ENCODE results near the gene PKM.

The PKM gene

DNA sequence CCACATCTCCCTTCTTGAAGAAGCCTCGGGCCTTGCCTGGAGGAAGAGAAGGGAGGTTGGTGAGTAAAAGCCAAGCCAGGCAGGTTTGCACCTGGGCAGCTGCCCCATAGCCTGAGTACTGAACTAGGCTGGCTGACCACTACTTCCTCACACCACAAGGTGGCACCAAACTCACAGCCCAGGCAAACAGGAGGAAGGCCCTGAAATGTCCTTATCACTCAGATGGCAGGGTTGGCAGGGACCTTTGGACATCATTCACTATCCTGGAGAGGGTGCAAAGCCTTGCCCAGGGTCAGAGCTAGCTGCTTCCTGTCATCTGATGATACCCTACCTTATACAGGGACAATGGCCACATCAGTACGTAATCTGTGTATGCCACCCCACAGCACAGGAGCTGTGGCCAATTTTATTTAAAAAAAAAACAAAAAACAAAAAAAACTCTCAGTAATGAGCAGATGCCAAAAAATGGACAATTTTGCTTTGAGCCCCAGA lies 31.2 kb downstream of the PKM start:
- DNase-seq, result peak; percentile 45 to 51 (median 48)

DNA sequence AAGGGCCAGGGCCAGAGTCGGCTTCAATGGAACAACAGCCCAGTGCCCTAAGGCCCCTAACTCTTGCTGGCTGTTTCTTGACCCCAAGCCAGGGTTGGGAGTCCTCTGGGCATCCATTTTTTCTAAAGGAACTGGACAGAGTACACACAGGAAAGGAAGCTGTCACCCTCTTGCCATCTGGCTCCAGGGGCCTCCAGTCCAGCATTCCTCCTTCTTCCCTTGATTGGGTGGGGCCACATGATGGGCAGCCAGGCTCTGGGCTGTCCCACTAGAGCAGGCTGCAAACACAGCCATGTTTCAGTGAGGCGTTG lies 31.8 kb downstream of the PKM start:
- DNase-seq, result no peak

DNA sequence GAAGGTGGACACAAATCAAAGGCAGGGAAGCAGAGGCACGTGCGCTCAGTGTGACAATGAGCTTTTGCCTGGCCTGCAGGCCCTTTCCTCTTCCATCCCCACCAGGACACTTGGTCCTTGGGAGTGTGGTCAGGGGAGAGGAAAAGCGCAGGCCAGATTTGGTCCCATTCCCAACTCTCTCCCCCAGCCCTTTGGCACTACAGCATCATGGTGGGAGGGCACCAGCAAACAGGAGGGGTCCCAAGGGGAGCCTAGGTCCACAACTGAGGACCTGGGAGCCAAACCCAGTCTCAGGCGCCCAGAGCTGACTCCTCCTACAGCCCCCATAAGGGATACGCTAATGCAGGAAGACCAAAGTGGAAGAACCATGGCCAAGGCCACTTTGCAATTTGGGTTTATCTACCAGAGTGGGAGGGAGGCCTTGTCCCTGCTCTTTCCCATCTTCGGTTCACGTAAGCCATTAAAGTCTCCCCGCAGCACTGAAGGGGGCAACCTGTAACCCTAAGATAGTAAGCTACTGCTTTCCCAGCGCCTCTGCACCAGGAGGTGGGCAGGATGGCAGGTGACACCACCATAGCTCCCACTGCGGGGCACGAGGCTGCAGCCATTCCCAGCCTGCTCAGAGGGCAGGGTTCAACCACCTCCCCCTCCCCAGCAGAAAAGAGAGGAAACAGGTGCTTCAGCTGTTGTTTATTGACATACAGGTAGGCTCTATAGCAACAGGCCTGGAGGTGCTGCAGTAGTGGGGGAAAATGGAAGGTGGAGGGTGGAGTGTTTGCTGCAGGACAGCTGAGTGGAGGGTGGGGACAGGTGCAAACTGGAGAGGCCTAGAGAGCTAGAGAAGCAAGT lies 32.4 kb downstream of the PKM start:
- no peak for DNase-seq

DNA sequence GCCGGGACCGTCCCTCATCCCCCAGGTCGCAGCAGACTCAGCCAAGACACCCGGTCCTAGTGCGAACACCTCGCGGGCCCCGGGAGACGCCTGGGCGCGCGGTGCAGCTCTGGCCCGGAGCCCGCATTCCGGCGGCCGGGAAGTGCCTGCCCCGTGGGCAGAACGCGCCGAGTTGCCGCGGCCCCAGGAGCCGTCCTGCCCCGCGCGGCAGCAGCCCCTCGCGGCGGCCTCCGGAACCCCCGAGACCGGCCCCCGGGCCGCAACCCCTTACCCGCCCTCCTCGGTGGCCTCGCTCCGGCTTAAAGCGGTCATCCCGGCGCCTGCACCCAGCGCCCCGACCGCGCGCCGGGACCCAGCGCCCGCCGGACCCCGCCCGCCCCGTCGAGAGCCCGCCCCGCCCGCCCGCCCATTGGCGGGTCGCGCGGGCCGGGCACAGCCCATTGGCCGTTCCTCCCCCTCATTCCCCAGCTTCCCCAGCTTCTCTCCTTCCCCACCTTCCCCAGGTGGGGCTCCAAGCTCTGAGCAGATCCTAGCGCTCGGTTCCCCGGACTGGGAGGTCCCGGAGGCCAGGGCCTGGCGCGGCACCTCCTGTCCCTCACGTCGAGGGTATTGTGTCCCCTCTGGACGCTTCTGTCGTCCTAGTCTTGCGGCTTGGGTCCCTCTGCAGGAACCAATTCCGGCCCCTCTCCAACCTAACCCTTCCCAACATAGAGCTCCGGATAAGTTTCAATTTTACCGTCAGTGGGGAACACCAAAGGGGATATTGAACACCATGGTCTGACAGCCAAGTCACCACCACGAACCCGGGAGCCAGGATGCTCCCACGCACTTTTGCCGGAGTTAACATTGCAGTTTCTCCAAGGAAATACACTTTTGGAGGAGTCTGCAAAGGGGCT lies 33.3 kb downstream of the PKM start, which contains the start of gene GRAMD2A:
GRAMD2A (minus strand) TSS at position 328 of the 896 bp plus-strand sequence.
- peak in 1 of 4 experiments; percentile 18 for DNase-seq

DNA sequence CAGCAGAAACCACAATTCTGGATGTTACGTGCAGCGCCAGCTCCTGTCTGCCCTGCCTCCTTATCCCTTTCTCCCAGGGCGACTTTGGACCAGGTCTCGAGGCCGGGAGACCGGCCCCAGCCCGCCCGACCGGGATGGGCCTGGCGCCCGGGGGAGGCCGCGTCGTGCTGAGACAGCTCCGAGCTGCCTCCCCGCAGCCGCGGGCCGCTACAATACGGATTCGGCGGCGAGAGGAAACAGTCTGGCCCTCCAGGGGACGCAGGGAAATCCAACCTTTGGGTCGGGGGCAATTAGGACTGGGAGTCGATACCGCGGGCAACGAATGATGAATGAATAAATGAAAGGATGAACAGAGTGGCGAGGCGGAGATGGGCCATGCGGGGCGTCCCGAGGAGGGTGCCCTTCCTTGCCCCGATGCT lies 33.9 kb downstream of the PKM start:
- DNase-seq, result no peak

DNA sequence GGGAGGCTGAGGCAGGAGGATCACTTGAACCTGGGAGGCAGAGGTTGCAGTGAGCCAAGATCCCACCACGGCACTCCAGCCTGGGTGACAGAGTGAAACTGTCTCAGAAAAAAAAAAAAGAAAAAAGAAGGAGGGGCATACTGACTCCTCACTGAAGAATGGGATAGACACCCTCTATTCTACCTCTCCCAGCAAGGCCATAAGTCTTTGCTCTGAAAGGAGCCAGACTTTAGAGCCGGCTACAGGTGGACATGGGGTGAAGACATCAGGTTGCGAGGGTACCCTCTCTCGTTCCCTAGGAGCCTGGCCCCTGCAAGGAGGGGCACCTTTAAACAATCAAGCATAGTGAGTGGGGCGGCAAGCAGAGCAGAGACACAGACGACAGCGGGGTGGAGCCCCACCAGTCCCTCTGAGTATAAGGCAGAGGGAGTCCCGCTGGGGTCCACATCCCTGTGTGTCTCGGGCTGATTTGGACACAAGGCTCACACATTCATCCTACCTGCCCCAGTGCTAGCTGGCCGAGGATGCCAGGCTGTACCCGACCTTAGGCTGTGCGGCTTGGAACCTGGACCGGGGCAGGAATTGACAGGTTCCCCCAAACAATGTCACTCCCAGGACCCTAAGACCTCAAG lies 34.5 kb downstream of the PKM start:
- no peak for DNase-seq

DNA sequence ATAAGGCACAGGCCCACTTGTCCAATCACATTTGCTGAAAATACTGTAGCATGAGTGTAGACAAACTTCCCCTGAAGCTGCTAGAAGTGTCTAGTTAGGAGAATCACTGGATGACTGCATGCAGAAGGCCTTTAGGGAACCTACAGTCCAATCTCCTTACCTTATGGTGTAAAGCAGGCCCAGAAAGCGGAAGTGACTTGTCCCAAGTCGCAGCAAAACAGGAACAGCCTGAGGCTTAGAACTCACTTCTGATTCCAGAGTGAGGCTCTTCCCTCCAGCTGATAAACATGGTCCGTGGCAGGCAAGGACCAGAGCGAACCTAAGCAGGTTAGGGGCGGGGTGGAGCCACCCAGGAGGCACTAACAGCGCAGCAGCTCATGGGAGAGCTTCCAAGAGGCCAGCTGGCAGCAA lies 35.9 kb downstream of the PKM start:
- DNase-seq, result no peak

DNA sequence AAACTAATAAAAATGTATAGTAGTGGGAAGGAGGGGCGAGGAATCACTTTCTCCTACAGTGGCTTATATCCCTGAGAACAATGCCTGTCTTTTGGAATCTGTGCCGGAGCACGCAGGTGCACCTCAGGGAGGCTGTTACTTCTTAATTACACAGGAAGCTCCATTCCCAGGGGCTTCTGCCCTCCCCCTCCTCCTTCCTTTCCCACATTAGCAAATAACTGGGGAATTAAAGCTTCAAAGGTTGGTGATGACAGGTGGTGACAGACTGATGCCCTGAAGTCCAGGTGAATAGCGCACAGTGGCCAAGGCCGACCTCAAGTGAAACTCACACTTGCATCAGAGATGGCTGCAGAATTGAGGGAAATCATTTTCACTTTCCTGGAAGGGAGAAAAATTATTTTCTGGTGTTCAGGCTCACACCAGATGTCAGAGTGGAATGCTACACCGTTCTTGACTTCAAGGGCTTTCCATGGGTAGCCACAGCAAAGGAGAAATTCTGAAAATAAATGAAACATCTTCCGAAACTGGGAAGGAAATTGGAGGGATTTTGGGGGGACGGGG lies 37.1 kb downstream of the PKM start:
- no peak for DNase-seq

DNA sequence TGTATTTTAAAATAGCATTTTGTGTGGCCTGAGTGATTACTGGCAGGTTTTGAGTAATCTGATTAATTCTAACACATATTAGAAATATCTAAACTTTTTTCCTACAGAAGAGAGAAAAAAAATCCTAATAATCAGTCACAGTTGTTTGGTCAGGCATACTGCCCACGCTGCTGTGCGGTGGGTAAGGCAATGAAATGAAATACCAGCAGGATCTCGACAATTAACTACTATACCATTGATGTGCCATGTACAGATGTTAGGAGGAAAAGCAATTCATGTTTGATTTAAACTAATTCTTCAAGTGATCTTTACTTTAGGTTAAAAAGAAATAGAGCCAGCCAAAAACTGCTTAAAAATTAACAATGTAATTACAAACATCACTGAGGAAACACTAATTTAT lies 38.6 kb downstream of the PKM start:
- no peak for DNase-seq

DNA sequence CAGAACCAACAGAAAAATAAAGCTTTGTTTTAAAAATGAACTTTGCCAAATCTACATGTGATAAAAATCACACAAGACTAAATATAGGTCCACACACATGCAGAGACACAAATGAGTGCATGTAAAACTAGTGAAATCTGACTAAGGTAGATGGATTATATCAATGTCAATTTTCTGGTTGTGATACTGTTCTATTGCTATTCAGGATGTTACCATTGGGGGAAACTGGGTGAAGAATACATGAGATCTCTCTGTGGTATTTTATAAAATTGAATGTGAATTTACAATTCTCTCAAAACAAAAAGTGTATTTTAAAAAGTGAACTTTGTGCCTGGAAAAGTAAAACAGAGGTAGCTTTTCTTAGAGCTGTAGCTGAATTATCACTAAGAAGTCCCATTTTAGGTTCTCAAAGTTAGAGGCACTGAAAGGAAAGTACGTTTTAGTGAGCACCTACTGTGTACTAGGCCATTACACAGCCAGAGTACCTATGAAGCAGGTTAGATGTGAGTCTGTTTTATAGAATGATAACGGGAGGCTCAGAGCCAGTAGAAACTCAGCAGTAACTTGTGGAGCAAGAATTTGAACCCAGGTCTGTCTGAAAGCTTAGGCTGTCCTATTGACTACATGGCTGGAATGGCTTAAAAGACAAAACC lies 41.6 kb downstream of the PKM start:
- no peak for DNase-seq

DNA sequence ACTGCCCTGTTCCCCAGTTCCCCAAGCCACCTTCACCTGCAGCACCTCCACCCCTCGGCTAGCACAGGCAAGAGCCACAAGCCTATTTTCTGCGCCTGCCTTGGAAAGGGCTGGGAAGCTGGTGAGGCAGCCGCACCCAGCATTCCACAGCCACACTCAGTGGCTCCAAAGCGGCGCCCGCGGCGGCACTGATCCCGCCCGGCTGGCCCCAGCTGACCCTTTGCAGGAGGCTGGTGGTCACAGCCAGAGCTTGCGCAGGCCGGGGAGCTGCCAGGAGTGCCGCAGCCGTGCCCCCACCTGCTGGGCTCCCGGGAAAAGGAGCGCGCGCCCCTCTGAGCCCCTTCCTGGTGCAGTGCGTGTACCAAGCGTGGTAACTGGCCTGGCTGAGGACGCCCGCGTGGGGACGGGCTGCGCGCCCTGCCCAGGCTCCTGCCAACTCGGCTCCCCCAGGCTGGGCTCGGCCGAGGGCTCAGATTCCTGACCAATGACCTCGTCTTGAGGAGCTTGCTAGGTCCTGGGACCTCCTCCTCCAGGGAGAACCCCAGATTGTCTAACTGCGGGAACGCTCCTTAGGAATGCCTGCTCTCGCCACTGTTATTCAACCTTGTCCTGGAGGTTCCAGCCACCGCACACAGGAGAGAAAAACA lies 46.7 kb downstream of the PKM start:
- DNase-seq, result no peak

DNA sequence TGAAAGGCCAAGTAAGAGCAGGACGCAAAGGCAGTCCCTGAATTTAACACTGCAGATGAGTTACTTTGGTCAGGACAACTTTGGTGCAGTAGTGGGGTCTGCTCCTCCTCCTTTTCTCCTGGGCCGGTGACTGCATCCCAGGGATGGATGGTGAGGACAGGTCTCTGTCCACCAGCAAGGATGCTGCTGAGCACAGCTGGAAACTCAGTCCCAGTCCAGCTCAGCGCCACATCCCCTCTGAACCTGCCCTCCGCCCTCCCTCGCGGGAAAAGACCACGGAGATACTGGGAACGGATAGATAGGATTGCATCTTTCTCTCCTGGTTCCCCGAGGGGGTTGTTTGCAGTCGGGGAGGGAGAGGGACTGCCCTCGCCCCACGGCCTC lies 47.2 kb downstream of the PKM start:
- DNase-seq, result no peak

DNA sequence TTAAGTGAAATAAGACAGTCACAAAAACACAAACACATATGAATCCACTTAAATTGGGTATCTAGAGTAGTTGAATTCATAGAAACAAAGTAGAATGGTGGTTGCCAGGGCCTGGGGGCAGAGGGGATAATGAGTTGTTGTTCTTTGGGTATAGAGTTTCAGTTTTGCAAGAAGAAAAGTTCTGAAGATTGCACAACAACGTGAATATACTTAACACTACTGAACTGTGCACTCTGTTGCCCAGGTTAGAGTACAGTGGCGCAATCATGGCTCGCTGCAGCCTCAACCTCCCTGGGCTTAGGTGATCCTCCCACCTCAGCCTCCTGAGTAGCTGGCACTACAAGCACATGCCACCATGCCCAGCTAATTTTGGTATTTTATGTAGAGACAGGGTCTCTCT lies 48.3 kb downstream of the PKM start:
- no peak for DNase-seq

DNA sequence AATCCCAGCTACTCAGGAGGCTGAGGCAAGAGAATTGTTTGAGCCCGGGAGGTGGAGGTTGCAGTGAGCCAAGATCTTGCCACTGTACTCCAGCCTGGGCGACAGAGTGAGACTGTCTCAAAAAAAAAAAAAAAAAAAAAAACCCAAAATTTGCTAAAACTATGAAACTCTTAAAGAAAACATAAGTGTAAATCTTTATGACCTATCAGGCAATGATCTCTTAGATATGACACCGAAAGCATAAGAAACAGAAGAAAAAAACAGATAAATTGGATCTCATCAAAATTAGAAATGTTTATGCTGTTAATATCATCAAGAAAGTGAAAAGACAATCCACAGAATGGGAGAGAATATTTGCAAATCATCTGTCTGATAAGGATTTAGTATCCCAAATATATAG lies 48.7 kb downstream of the PKM start:
- no peak for DNase-seq

DNA sequence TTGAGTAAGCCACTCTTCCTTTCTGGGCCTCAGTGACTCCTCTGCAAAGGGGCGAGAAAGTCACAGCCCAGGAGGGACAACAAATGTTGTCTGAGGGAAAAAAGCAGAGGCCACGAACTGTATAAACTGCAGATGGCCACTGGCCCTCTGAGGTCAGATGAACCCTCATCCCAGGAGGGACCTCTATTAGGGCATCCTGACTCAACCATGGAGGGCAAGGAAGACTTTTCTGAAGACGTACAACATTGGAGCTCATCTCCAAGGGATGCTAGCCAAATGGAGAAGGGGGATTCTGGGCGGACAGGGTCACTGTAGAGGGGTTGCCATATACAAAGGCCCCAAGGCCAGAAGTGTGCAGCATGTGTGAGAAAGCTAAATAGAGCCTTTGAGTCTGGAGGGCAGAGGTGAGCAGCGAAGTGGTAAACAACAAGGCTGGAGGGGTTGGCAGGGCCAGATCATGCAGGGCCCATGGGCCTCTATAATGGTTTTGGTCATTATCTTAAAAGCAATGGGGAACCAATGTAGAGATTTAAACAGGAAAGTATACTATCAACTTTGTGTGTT lies 50.1 kb downstream of the PKM start:
- no peak for DNase-seq

DNA sequence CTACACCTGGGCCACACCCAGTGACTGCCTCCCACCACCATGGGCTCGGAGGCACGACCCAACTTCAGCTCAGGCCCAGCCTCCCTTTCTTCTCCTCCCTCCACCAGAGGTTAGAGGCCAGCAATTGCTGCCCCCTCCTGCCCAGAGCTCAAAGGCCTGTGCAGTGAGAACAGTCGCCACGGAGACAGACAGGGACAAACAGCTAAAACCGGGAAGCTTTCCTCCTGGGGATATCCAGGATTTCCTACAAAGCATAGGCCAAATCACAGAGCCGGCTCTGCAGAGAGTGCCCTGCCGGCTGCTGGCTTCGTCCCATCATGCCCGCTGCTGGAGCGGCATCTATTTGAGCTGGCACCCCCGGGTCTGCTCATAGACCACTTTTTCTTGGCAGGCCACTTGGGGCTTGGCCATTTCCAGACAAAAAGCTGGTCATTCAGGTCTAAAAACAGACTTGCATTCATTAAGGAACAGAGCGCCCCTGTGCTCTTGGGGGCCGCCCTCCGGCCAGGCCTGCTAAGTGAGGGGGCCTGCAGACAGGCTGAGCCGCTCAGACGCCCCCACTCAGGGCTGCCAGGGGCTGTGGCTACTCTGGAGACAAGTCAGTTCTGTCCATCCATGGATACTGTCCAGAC lies 50.9 kb downstream of the PKM start:
- DNase-seq, result no peak

DNA sequence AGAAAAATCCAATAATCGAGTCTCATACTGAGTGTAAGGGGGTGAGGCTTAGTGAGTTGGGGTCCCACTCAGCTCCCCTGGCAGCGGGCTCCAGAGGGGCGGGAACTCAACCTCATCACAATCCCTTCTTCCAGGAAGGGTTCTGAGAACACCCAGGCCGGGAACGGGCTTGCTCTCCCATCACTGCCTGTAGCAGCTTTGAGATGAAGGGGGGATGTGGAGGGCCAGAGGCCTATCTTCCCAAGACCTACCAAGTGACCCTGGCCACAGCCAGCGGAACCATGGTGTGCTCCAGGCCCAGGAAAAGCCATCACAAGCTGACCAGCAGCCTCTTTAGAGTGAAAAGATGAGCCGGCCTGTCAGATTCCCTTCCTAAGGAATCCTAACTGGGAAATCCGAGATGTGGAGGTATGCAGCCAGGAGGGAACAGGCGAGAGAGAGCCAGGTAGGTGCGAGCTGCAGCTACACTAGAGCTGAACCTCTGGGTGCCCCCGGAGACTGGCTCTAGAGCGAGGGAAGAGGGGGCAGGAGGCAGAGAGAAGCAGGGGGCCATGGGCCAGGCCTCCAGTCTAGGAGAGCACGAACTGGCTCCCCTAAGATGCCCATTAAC lies 51.9 kb downstream of the PKM start:
- no peak for DNase-seq

DNA sequence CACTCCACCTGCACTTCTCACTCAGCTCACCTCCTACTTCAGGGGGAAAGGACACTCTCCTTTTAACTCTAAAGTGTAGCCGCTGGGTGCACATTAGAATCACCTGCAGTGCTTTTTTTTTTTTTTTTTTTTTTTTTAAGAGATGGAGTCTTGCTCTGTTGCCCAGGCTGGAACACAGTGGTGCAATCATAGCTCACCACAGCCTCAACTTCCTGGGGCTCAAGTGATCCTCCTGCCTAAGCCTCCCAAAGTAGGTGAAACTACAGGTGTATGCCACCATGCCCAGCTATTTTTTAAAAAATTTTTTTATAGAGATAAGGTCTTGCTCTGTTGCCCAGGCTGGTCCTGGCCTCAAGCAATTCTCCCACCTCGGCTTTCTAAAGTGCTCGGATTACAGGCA lies 54.2 kb downstream of the PKM start:
- DNase-seq, result no peak

DNA sequence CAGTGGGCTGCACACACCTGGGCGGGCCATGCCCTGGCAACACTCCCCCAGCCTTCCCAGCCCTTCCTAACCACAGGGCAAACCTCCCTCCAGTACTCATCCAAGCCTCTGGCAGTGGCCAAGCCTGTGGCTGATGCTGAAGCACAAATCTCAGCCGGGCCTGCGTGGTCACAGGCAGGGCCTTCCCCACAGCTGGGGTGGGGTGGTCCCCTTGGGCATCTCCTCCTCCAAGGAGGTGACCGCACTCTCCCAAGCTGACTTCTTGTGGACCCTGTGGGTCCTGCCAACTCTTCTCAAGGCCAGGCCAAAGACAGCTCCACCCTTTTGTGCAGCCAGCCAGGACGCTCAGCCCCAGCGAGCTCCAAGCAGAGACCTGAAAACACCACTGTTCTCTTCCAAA lies 54.8 kb downstream of the PKM start:
- no peak for DNase-seq

DNA sequence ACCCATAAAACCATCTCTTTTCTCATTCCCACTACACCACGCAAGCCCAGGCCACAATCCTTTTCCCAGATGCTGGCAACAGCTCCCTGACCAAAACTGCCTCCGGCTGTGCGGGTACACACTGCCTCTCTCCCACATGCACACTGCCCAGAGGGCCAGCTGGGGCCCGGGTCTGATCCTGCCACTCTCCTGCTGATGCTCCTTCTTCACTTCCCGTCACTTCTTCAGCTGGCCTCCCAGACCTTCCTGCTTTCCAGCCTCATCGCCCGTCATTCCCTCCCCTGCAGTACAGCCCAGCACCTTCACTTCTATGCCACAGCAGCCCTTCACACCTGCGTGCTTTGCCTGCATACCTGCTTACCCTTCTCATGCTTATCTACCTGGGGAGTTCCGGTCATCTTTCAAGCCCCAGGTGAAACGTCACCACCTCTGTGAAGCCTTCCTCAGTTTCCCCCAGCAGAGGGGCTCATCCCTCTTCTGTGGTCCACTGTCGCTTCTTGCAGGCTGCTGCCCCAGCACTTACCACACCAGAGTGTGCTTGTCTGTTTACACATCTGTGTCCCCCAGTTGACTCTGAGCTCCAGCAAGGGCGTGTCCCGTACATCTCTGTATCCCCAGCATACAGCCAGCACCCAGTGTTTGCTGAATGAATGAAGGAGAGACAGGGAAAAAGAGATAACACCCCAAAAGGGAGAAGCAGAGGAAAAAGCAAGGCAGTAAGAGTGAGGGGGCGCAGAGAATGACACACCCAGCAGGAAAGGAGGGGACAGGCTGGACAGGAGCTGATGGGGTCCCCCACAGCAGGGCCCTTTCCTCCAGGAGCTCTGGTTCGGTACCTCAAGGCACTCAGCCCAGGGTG lies 55.6 kb downstream of the PKM start:
- DNase-seq, result no peak

Data from activated CD4-positive, CD25-positive, alpha-beta regulatory T cell (primary cell).